Large intestine (tissue), 3 donors: ENCODE data around the gene PET100. TPM values are rescaled to one million over a fixed set of nuclear protein-coding genes. Genes with fewer than 3 reads are reported as not detected.

Experiments used
- DNase-seq, 2 donors: peaks; one replicate each; pipeline versions ENCODE4 v3.0.0 to v3.0.0-alpha.2; 2013
- H3K27ac ChIP-seq: one replicate; pipeline ENCODE4 v1.5.1; 2013; ENCODE audit warnings: low read length
- H3K27me3 ChIP-seq: 2 replicates; pipeline ENCODE4 v1.6.1; 2013; ENCODE audit warnings: low read length; ENCODE audit not compliant: control insufficient read depth, insufficient read depth
- H3K36me3 ChIP-seq: 2 replicates; pipeline ENCODE4 v1.6.1; 2013; ENCODE audit warnings: low read length; ENCODE audit not compliant: control insufficient read depth, insufficient read depth
- H3K4me1 ChIP-seq: one replicate; pipeline ENCODE4 v1.6.1; 2013; ENCODE audit warnings: low read length; ENCODE audit not compliant: control insufficient read depth, insufficient read depth
- H3K4me3 ChIP-seq: one replicate; pipeline ENCODE4 v1.5.1; 2013; ENCODE audit warnings: low read length
- H3K9me3 ChIP-seq: one replicate; pipeline ENCODE4 v1.6.1; 2013; ENCODE audit warnings: mild to moderate bottlenecking, low read depth, low read length, moderate library complexity; ENCODE audit not compliant: control insufficient read depth
- WGBS: methylation state at CpG from one replicate; pipeline ENCODE4 v1.1.5; 2013; ENCODE audit warnings: low lambda C conversion rate; ENCODE audit not compliant: insufficient coverage; 5-methylcytosine and 5-hydroxymethylcytosine counted together
- polyA plus RNA-seq: library from polyadenylated mRNA; unstranded; fragments of 120-200 nt; gene quantifications from one replicate; pipeline ENCODE4 v1.2.1, GENCODE V29; 2013

The PET100 gene
- polyA plus RNA-seq, 1 donor: 47.5 TPM

DNA sequence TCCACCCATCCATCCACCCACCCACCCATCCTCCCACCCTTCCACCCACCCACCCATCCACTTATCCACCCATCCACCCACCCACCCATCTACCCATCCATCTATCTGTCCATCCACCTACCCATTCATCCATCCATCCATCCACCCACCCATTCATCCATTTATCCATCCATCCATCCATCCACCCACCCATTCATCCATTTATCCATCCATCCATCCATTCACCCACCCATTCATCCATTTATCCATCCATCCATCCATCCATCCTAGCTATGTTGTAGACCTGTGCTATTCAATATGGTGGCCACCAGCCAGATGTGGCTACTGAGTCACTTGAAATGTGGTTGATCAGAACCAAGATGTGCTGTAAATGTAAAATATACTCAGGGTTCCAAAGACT is 28.9 kb upstream of the PET100 start:
- DNase-seq: no peak
- no peak overlapping the region for H3K4me3 ChIP-seq
- H3K36me3 ChIP-seq: peaks cover 14% of the 10 kb centered on the region
- no peaks in the 10 kb centered on the region for H3K4me1 ChIP-seq
- H3K27ac ChIP-seq: no peak overlapping the region
- H3K27me3 ChIP-seq: peaks cover 8% of the 10 kb centered on the region
- H3K9me3 ChIP-seq: peaks cover 4% of the 10 kb centered on the region

GRCh38 chr19:7602240-7602934 is 27.2 kb upstream of the PET100 start:
- no peak overlapping the region for H3K4me3 ChIP-seq
- 55% methylated on average over 2 of the region's 15 CpGs for WGBS
- H3K9me3 ChIP-seq: peaks cover 4% of the 10 kb centered on the region
- no peaks in the 10 kb centered on the region for H3K4me1 ChIP-seq
- DNase-seq: no peak
- H3K27me3 ChIP-seq: no peaks in the 10 kb centered on the region
- H3K27ac ChIP-seq: no peak overlapping the region
- peaks cover 27% of the 10 kb centered on the region for H3K36me3 ChIP-seq

GRCh38 chr19:7602935-7603497 is 26.6 kb upstream of the PET100 start:
- no peaks in the 10 kb centered on the region for H3K27me3 ChIP-seq
- DNase-seq: no peak
- H3K36me3 ChIP-seq: peaks cover 28% of the 10 kb centered on the region
- peaks cover 6% of the 10 kb centered on the region for H3K9me3 ChIP-seq
- H3K4me3 ChIP-seq: no peak overlapping the region
- 40% methylated on average over 1 of the region's 11 CpGs for WGBS
- no peaks in the 10 kb centered on the region for H3K4me1 ChIP-seq
- H3K27ac ChIP-seq: no peak overlapping the region

DNA sequence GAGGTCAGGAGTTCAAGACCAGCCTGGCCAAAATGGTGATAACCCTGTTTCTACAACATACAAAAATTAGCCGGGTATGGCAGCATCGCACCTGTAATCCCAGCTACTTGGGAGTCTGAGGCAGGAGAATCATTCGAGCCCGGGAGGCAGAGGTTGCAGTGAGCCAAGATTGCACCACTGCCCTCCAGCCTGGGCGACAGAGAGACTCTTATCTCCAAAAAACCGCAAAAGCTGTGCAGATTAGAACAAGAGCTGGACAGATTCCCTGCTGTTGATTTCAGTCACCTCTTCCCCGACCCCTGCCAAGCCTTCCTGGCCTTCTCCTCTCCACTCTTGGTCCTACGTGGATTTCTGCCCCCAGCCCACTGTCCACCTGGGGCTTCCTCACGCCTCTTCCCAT is 25.7 kb upstream of the PET100 start:
- Histone ChIP-seq H3K27ac (no peak overlapping the region), H3K27me3 (no peaks in the 10 kb centered on the region), H3K4me3 (no peak overlapping the region), H3K36me3 (peaks cover 30% of the 10 kb centered on the region), H3K4me1 (no peaks in the 10 kb centered on the region), H3K9me3 (peaks cover 6% of the 10 kb centered on the region)
- WGBS: no CpG with 5 or more reads among the region's 9 CpGs
- no peak for DNase-seq

- Histone ChIP-seq H3K27ac (no peak overlapping the region), H3K4me3 (no peak overlapping the region), H3K9me3 (peaks cover 6% of the 10 kb centered on the region), H3K27me3 (no peaks in the 10 kb centered on the region), H3K4me1 (no peaks in the 10 kb centered on the region), H3K36me3 (peaks cover 43% of the 10 kb centered on the region)
- DNase-seq: no peak
- WGBS: 53% methylated on average over 4 of the region's 14 CpGs
Measured at GRCh38 chr19:7605490-7606222, 23.9 kb upstream of the PET100 start.

- no peaks in the 10 kb centered on the region for H3K27me3 ChIP-seq
- no CpG with 5 or more reads among the region's 17 CpGs for WGBS
- no peak overlapping the region for H3K27ac ChIP-seq
- no peak for DNase-seq
- peaks cover 49% of the 10 kb centered on the region for H3K36me3 ChIP-seq
- peaks cover 6% of the 10 kb centered on the region for H3K9me3 ChIP-seq
- H3K4me3 ChIP-seq: no peak overlapping the region
- H3K4me1 ChIP-seq: no peaks in the 10 kb centered on the region
Measured at GRCh38 chr19:7606289-7606688, 23.3 kb upstream of the PET100 start.

DNA sequence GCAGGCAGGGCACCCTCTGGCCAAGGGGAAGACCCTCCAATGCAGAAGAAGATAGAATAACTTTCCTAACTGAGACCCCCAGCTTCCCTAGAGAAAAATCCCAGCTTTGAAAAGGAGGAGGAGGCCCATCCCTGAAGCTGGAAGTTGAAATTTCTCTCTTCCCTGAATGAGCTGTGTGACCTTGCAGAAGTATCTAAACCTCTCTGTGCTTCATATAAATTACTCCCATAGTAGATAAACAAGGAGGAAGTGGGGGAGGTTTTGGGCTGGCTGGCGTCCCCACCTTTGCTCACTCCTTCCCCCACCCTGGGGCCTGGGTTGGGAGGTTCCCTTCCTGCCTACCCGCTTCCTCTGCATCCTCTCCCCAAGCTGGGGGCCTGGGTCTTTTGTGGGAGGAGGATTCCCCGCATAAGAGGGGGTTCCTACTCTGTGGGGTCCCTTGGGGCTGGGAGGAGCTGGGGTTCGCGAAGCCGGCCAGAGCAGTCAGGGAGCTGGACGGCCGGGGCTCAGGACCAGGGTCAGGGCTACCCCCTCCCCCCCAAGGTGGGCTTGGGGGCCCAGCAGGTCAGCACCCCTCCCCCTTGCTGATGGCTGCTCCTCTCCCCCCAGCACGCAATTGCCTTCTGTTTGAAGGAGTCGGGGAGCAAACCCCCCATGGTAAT is 22.2 kb upstream of the PET100 start:
- no CpG with 5 or more reads among the region's 10 CpGs for WGBS
- no peaks in the 10 kb centered on the region for H3K27me3 ChIP-seq
- DNase-seq: no peak
- H3K9me3 ChIP-seq: peaks cover 6% of the 10 kb centered on the region
- H3K4me1 ChIP-seq: no peaks in the 10 kb centered on the region
- H3K4me3 ChIP-seq: no peak overlapping the region
- H3K27ac ChIP-seq: no peak overlapping the region
- H3K36me3 ChIP-seq: peaks cover 59% of the 10 kb centered on the region

DNA sequence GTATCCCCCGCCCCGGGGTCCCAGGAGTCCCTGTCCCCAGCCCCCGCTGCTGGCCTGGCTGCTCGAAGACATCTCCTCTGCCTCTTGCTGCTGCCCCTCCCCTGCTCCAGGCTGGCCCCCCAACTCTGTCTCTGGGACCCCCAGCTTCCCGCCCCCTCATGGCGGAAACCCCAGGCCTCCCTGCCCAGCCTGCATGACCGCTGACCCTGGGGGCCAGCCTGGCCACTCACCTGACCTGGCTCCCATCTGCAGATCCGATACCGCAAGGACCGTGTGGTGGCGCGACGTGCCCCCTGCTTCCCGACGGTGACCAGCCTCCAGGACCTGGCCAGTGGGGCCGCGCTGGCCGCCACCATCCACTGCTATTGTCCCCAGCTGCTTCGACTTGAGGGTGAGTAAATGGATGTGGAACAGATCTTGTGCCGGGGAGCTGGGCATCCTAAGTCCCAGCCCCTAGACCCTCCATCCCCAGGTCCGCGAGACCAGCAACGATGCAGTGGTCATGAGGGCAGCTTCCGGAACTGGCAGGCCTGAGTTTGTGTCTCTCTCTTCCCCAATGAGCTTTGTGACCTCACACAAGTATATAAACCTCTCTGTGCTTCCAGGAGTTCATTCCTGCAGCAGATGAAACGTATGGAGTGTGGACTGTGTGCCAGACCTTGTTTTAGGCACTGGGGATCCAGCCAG is 21.6 kb upstream of the PET100 start:
- no peak for DNase-seq
- peaks cover 6% of the 10 kb centered on the region for H3K9me3 ChIP-seq
- H3K4me1 ChIP-seq: no peaks in the 10 kb centered on the region
- no peaks in the 10 kb centered on the region for H3K27me3 ChIP-seq
- H3K27ac ChIP-seq: no peak overlapping the region
- 100% methylated on average over 2 of the region's 25 CpGs for WGBS
- H3K36me3 ChIP-seq: peaks cover 62% of the 10 kb centered on the region
- H3K4me3 ChIP-seq: no peak overlapping the region

- Histone ChIP-seq H3K27ac (no peak overlapping the region), H3K4me3 (no peak overlapping the region), H3K27me3 (no peaks in the 10 kb centered on the region), H3K4me1 (no peaks in the 10 kb centered on the region), H3K9me3 (peaks cover 2% of the 10 kb centered on the region), H3K36me3 (peaks cover 67% of the 10 kb centered on the region)
- no CpG with 5 or more reads among the region's 31 CpGs for WGBS
- no peak for DNase-seq
Measured at GRCh38 chr19:7610491-7611240, 18.9 kb upstream of the PET100 start.
